ENCODE data around the gene GIPC1. TPM values are rescaled to one million over a fixed set of nuclear protein-coding genes. Genes with fewer than 3 reads are reported as not detected.

Gene GIPC1
- total RNA-seq = 199 and 219 TPM in 2 replicates

DNA sequence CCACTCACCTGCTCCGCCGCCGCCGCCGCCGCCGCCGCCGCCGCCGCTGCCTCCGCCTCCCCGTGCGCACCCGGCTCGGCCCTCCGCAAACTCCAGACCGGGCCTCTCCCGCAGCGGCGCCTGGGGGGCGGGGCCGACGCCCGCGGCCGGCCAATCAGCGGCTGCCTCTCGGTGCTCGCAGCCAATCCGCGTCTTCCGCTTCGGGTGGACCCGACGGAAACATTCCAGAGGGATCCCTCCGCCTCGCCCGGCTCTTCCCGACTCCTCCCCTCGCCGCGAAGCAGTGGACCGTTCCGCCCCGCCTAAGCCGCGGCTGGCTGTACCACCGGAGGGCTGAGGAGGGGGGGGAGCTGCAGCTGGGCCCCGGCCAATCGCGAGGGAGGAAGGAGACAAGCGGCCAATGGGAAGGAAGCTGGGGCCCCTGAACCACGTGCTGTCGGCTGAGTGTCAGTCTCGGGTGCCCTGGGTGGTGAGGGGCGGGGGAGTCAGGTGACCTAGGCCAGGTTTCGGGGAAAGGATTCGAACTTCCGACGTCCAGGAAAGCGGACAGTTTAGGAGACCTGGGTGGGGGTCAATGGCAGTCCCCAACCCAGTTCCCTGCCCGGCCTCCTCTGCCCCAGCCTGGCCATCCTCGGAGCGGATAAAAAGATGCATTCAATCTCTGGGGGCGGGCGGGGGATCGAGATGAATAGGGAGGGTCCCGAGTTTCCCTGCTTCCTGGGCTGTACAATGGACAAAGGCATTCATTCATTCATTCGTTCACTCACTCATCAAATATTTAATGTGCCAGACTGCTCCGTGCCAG is at the start of gene GIPC1:
Gene GIPC1 (minus strand): TSS at position 99 of the 805 bp plus-strand sequence. CDS start 13,151 bp downstream, outside the sequence.

DNA sequence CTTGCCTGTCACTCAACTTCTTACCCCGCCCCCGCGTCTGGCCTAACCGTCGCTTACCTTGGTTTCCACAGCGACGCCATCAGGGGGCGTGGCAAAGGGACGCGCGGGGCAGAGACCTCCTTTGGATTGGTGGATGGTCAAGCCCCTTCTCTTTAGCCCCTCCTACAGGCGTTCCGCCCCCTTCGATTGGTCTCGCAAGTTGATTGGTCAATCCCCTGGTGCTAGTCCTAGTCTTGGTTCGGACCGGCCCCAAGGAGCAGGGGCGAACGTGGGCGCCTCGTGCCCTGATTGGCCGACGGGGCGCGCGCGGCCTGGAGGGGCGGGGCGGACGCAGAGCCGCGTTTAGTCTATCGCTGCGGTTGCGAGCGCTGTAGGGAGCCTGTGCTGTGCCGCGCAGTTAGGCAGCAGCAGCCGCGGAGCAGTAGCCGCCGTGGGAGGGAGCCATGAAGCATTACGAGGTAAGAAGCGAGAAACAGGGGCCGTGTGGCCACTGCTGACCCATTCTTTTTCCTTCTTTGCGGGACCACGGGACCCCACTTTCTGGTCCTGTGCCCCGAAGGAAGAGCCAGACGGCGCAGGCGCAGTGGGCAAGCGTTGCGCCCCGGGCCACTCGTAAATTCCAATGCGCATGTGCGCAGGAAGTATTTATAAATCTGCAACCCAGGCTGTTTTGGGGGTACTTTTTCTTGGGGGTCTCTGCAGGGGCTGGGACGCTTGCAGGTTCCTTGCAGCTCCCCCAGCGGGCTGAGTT is 33.5 kb upstream of the GIPC1 start, which contains the start of gene TECR:
Gene TECR (plus strand): TSS at position 341 of the 751 bp plus-strand sequence. CDS start 103 bp downstream, at position 444.

DNA sequence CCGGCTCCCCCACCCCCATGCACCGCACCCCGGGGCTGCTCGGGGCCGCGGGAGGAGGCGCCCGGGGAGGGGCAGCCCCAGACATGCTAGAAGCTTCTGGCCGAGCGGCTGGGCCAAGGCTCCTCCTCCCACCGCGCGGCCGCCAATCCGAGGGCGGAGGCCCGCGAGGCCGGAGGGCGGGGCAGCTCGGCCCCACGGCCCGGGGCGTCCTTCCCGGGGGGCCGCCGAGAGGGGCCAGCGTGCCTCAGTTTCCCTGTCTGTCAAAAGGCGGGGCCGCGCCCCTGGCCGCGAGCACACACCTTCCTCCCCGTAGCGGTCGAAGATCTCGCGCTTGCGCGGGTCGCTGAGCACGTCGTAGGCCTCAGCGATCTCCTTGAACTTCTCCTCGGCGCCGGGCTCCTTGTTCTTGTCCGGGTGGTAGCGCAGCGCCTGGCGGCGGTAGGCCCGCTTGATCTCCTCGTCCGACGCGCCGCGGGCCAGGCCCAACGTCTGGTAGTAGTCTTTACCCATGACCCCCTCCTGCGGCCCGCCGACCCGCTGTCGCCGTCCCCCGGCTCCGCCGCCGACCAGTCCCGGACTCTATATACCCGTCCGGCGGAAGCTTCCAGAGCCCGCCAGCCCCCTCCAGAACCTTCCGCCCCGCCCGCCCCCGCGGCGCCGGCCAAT is 22.0 kb upstream of the GIPC1 start, which contains the start of gene DNAJB1:
Gene DNAJB1 (minus strand): TSS at position 558 of the 666 bp plus-strand sequence. CDS start 48 bp downstream, at position 510.

DNA sequence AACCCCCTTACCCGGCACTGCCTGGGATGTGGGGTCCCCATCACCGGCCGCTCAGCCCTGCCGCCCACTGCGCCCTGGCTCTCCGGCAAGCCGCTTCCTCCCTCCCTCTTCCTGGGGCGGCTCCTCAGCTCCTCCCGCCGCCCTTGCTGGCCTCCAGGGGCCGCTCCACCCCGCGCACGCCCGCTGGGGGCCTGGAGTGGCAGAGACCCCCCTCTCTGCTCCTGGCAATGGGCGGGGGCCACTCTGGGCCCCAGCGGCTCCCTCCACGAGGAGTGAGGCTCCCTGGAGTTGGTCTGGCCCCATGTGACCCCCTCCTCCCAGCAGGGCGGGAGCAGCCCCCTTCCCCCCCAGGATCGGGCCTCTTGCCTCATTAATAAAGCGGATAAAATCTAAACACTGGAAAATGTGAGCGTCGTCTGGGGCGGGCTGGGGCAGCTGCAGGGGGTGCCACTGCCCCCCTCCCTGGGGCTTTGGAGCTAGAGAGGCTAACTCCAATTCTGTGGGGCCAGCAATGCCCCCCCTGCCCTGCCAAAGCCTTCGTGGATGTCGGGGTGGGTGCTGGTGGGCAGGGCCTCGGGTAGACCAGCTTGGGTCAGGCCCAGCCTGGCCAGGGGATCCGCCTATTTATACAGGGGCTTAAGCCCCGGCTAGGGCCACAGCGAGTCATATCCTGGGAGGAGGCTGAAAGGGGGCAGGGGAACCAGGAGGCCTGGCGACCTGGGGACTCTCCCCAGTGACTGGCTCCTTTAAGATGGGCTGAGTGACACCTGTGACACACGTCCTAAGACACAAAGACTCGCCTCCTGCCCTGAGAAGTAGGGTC is 20.5 kb downstream of the GIPC1 start, which contains the start of gene PTGER1:
Gene PTGER1 (minus strand): TSS at position 104 of the 823 bp plus-strand sequence. CDS start 1,034 bp downstream, outside the sequence.

GRCh38 chr19:14432791-14433553 is 63.0 kb downstream of the GIPC1 start, which contains the start of gene PKN1:
TSS of gene PKN1 (plus strand) at chr19:14433306. CDS start at chr19:14433522, 216 bp downstream.

Other genes with a start within 250 kb of the GIPC1 start
- 2.1 and 18.9 TPM in 2 replicates for gene ADGRE5, start 114.7 kb downstream of the GIPC1 start, total RNA-seq
- gene DDX39A, start 76.8 kb downstream of the GIPC1 start, total RNA-seq = 41.3 and 45.1 TPM in 2 replicates
- 23.6 and 49.4 TPM in 2 replicates for gene PKN1, start 62.8 kb downstream of the GIPC1 start, total RNA-seq
- gene PTGER1, start 20.8 kb downstream of the GIPC1 start, total RNA-seq = 0.43 and 1.0 TPM in 2 replicates
- gene DNAJB1, start 22.3 kb upstream of the GIPC1 start, total RNA-seq = 88.9 and 129 TPM in 2 replicates
- gene TECR, start 33.5 kb upstream of the GIPC1 start, total RNA-seq = 23.9 and 48.9 TPM in 2 replicates
- 99.7 and 197 TPM in 2 replicates for gene NDUFB7, start 75.9 kb upstream of the GIPC1 start, total RNA-seq
- not detected in 2 replicates for gene CLEC17A, start 87.0 kb upstream of the GIPC1 start, total RNA-seq
- gene ADGRE3, start 178.7 kb upstream of the GIPC1 start, total RNA-seq = not detected in 2 replicates
- 12.2 and 12.3 TPM in 2 replicates for gene ZNF333, start 193.9 kb upstream of the GIPC1 start, total RNA-seq